HEK293 (cell line): ENCODE data around the gene CENPP.

Source experiments
- ATF2 ChIP-seq: fragments of 450-650 bp; formaldehyde crosslinking; IDR thresholded peaks from 2 replicates; pipeline ENCODE4 v1.5.1; 2016; ENCODE audit warnings: missing biosample characterization, missing genetic modification characterization, low read depth
- GLI2 ChIP-seq: fragments of 450-650 bp; formaldehyde crosslinking; IDR thresholded peaks from 2 replicates; pipeline ENCODE4; 2017; ENCODE audit warnings: missing biosample characterization, missing genetic modification characterization, low read depth, borderline replicate concordance
- GLI4 ChIP-seq: fragments of 450-650 bp; formaldehyde crosslinking; IDR thresholded peaks from 2 replicates; pipeline ENCODE4 v1.5.1; 2016; ENCODE audit warnings: missing biosample characterization, missing genetic modification characterization
- GLIS1 ChIP-seq: fragments of 450-650 bp; formaldehyde crosslinking; IDR thresholded peaks from 2 replicates; pipeline ENCODE4 v1.5.1; 2016; ENCODE audit warnings: missing biosample characterization, missing genetic modification characterization
- KLF17 ChIP-seq: fragments of 450-650 bp; formaldehyde crosslinking; IDR thresholded peaks from 2 replicates; pipeline ENCODE4 v1.5.1; 2016; ENCODE audit warnings: missing biosample characterization, missing genetic modification characterization
- REST ChIP-seq: fragments of 450-650 bp; formaldehyde crosslinking; IDR thresholded peaks from 2 replicates; pipeline ENCODE4 v1.5.1; 2016; ENCODE audit warnings: missing biosample characterization, missing genetic modification characterization
- ZBTB11 ChIP-seq: fragments of 450-650 bp; formaldehyde crosslinking; conservative IDR thresholded peaks from 2 replicates; pipeline ENCODE4 v1.5.1; 2016; ENCODE audit warnings: low read depth, missing biosample characterization, missing genetic modification characterization
- ZBTB48 ChIP-seq: fragments of 450-650 bp; formaldehyde crosslinking; IDR thresholded peaks from 2 replicates; pipeline ENCODE4 v1.5.1; 2016; ENCODE audit warnings: missing biosample characterization, missing genetic modification characterization
- ZBTB6 ChIP-seq: fragments of 450-650 bp; formaldehyde crosslinking; IDR thresholded peaks from 2 replicates; pipeline ENCODE4 v1.5.1; 2017; ENCODE audit warnings: missing biosample characterization, missing genetic modification characterization
- ZNF10 ChIP-seq: fragments of 450-650 bp; formaldehyde crosslinking; IDR thresholded peaks from 2 replicates; pipeline ENCODE4 v1.5.1; 2017; ENCODE audit warnings: missing biosample characterization, missing genetic modification characterization
- ZNF133 ChIP-seq: fragments of 450-650 bp; formaldehyde crosslinking; IDR thresholded peaks from 2 replicates; pipeline ENCODE4 v1.5.1; 2016; ENCODE audit warnings: missing biosample characterization, missing genetic modification characterization
- ZNF16 ChIP-seq: fragments of 450-650 bp; formaldehyde crosslinking; IDR thresholded peaks from 2 replicates; pipeline ENCODE4 v1.5.1; 2016; ENCODE audit warnings: low read depth, missing biosample characterization, missing genetic modification characterization
- ZNF302 ChIP-seq: fragments of 450-650 bp; formaldehyde crosslinking; IDR thresholded peaks from 2 replicates; pipeline ENCODE4 v1.5.1; 2016; ENCODE audit warnings: missing biosample characterization, missing genetic modification characterization, low read depth
- ZNF362 ChIP-seq: fragments of 450-650 bp; formaldehyde crosslinking; IDR thresholded peaks from 2 replicates; pipeline ENCODE4 v1.5.1; 2016; ENCODE audit warnings: missing biosample characterization, missing genetic modification characterization
- ZNF37A ChIP-seq: fragments of 450-650 bp; IDR thresholded peaks from 2 replicates; pipeline ENCODE4 v1.5.1; 2018; ENCODE audit warnings: missing biosample characterization, missing genetic modification characterization
- ZNF394 ChIP-seq: fragments of 450-650 bp; formaldehyde crosslinking; IDR thresholded peaks from 2 replicates; pipeline ENCODE4 v1.5.1; 2016; ENCODE audit warnings: missing biosample characterization, missing genetic modification characterization, mild to moderate bottlenecking, moderate library complexity, borderline replicate concordance
- ZNF48 ChIP-seq: fragments of 450-650 bp; formaldehyde crosslinking; IDR thresholded peaks from 2 replicates; pipeline ENCODE4 v1.5.1; 2016; ENCODE audit warnings: missing biosample characterization, missing genetic modification characterization
- ZNF501 ChIP-seq: fragments of 450-650 bp; formaldehyde crosslinking; IDR thresholded peaks from 2 replicates; pipeline ENCODE4 v1.5.1; 2016; ENCODE audit warnings: missing biosample characterization, missing genetic modification characterization
- ZNF514 ChIP-seq: fragments of 450-650 bp; formaldehyde crosslinking; IDR thresholded peaks from 2 replicates; pipeline ENCODE4 v1.5.1; 2016; ENCODE audit warnings: missing biosample characterization, missing genetic modification characterization
- ZNF558 ChIP-seq: fragments of 450-650 bp; formaldehyde crosslinking; IDR thresholded peaks from 2 replicates; pipeline ENCODE4 v1.5.1; 2016; ENCODE audit warnings: missing biosample characterization, missing genetic modification characterization
- ZNF596 ChIP-seq: fragments of 450-650 bp; IDR thresholded peaks from 2 replicates; pipeline ENCODE4 v1.5.0; 2018; ENCODE audit warnings: missing biosample characterization, mild to moderate bottlenecking, missing genetic modification characterization, moderate library complexity
- ZNF623 ChIP-seq: fragments of 450-650 bp; formaldehyde crosslinking; IDR thresholded peaks from 2 replicates; pipeline ENCODE4 v1.5.1; 2016; ENCODE audit warnings: missing biosample characterization, missing genetic modification characterization
- ZNF626 ChIP-seq: fragments of 450-650 bp; sonication (Bioruptor Pico); formaldehyde crosslinking; IDR thresholded peaks from 2 replicates; pipeline ENCODE4 v1.5.1; 2018; ENCODE audit warnings: missing biosample characterization, missing genetic modification characterization, inconsistent platforms
- ZNF654 ChIP-seq: fragments of 450-650 bp; formaldehyde crosslinking; IDR thresholded peaks from 2 replicates; pipeline ENCODE4 v1.5.1; 2016; ENCODE audit warnings: low read depth, missing biosample characterization, missing genetic modification characterization
- ZNF701 ChIP-seq: fragments of 450-650 bp; formaldehyde crosslinking; IDR thresholded peaks from 2 replicates; pipeline ENCODE4 v1.5.1; 2016; ENCODE audit warnings: missing biosample characterization, missing genetic modification characterization
- ZNF791 ChIP-seq: fragments of 450-650 bp; formaldehyde crosslinking; IDR thresholded peaks from 2 replicates; pipeline ENCODE4 v1.5.1; 2016; ENCODE audit warnings: missing biosample characterization, missing genetic modification characterization

CENPP gene

GRCh38 chr9:92439921-92440750 is 114.4 kb downstream of the CENPP start (continued):
- no peak for TF ChIP-seq ZBTB48 (tag by site-specific recombination)
- no peak for TF ChIP-seq ZBTB6 (tag by site-specific recombination)
- TF ChIP-seq ZNF16: no peak
- no peak for TF ChIP-seq ZNF48
- peak; percentile 70 for TF ChIP-seq ZBTB11 (tag by site-specific recombination)
- TF ChIP-seq ZNF626 (tag by site-specific recombination): no peak
- TF ChIP-seq ZNF362 (tag by site-specific recombination): no peak
- no peak for TF ChIP-seq ZNF37A (tag by site-specific recombination)
- peak; percentile 12; the same call in 1 of the 2 replicates for TF ChIP-seq GLI2 (tag by site-specific recombination)
- no peak for TF ChIP-seq GLIS1 (tag by site-specific recombination)
- TF ChIP-seq ZNF623 (tag by site-specific recombination): peak; percentile 63
- TF ChIP-seq ZNF10 (tag by site-specific recombination): no peak
- no peak for TF ChIP-seq ZNF701 (tag by site-specific recombination)
- TF ChIP-seq ZNF302 (tag by site-specific recombination): no peak
- TF ChIP-seq ZNF394 (tag by site-specific recombination): peak; percentile 89; the same call in 1 of the 2 replicates
- TF ChIP-seq ZNF501 (tag by site-specific recombination): no peak
- peak; percentile 45 for TF ChIP-seq ZNF654 (tag by site-specific recombination)
- peak; percentile 49; the same call in 1 of the 2 replicates for TF ChIP-seq REST (tag by site-specific recombination)
- TF ChIP-seq KLF17 (tag by site-specific recombination): no peak
- TF ChIP-seq ATF2: no peak
- no peak for TF ChIP-seq GLI4 (tag by site-specific recombination)
- TF ChIP-seq ZNF514 (tag by site-specific recombination): no peak
- TF ChIP-seq ZNF791 (tag by site-specific recombination): 0 out of 2 replicates have a peak, but pooled peaks have one; percentile 58
- TF ChIP-seq ZNF558 (tag by site-specific recombination): 0 out of 2 replicates have a peak, but pooled peaks have one; percentile 53
- no peak for TF ChIP-seq ZNF133 (tag by site-specific recombination)
- no peak for TF ChIP-seq ZNF596 (tag by site-specific recombination)
